Uterus (tissue), 4 donors: ENCODE results near the gene AKR7A2. TPM values are rescaled to one million over a fixed set of nuclear protein-coding genes. Genes with fewer than 3 reads are reported as not detected.
"Not testable (repeated sequence)": the region's sequence is repeated elsewhere in the genome, so short reads cannot be mapped to it uniquely, and the experiment has no call there.

Experiments
- DNase-seq, 2 donors: peaks; one replicate each; pipeline ENCODE4 v3.0.0-alpha.2; 2019 to 2020
- H3K27ac ChIP-seq, 2 donors: fragments of 200-600 bp; sonication (generic); 1 replicate in 1 of 2; 2 replicates in 1 of 2; pipeline ENCODE4 v1.5.1; 2016 to 2018
- H3K27me3 ChIP-seq, 2 donors: fragments of 200-600 bp; sonication (generic); one replicate each; pipeline ENCODE4 v1.5.1; 2018 to 2019; ENCODE audit warnings: control low read depth in 1 of 2
- H3K36me3 ChIP-seq, 2 donors: fragments of 200-600 bp; sonication (generic); one replicate each; pipeline ENCODE4 v1.5.1; 2019; ENCODE audit warnings: control low read depth in 1 of 2
- H3K4me1 ChIP-seq, 2 donors: fragments of 200-600 bp; sonication (generic); one replicate each; pipeline ENCODE4 v1.5.1; 2018 to 2019; ENCODE audit warnings: control low read depth in 1 of 2
- H3K4me3 ChIP-seq, 2 donors: fragments of 200-600 bp; sonication (generic); 1 replicate in 1 of 2; 2 replicates in 1 of 2; pipeline ENCODE4 v1.5.1; 2018 to 2019; ENCODE audit warnings: mild to moderate bottlenecking in 1 of 2
- H3K9me3 ChIP-seq, 2 donors: fragments of 200-600 bp; sonication (generic); one replicate each; pipeline ENCODE4 v1.5.1; 2019; ENCODE audit warnings: control low read depth in 1 of 2
- CTCF ChIP-seq, 4 experiments: fragments of 200-600 bp in 2 of 4; fragments of 450-650 bp in 2 of 4; sonication (generic) in 2 of 4; IDR thresholded peaks; one replicate each; pipeline ENCODE4 v1.5.1; 2016 to 2019; ENCODE audit warnings: antibody characterized with exemption in 4 of 4, mild to moderate bottlenecking in 2 of 4, moderate library complexity in 1 of 4
- POLR2A ChIP-seq, 2 donors: fragments of 450-650 bp; IDR thresholded peaks; one replicate each; pipeline ENCODE4 v1.6.1; 2016; ENCODE audit warnings: antibody characterized with exemption in 2 of 2, mild to moderate bottlenecking in 1 of 2, moderate library complexity in 1 of 2
- intact Hi-C: fragments of 100-400 bp; cut with DNase I; formaldehyde crosslinking; loops from one replicate; pipeline ENCODE4 v1.15.1; 2023; ENCODE audit warnings: low total_unique reads
- small RNA-seq: library from RNA; depleted of rRNA; stranded (forward); fragments of <200 nt; gene quantifications from one replicate; pipeline ENCODE3, GENCODE V24; 2016
- total RNA-seq, 4 donors: library from RNA; depleted of rRNA in 3 of 4; stranded (reverse); fragments of >200 nt in 3 of 4; gene quantifications; one replicate each; pipeline versions ENCODE4 v1.1.0 to v1.2.4, GENCODE V29; 2014 to 2023
- donor health status: DM: yes; HTN: yes; CAD: no.

The AKR7A2 gene
- total RNA-seq, 4 donors from 2014 or later, result 5.6 to 108 (median 33.6) TPM

- Histone ChIP-seq H3K27ac (no peak overlapping the region), H3K4me1 (peaks cover 0 to 12% of the 10 kb centered on the region in 2 donors), H3K27me3 (no peaks in the 10 kb centered on the region), H3K36me3 (no peaks in the 10 kb centered on the region), H3K9me3 (no peaks in the 10 kb centered on the region), H3K4me3 (no peak overlapping the region)
- intact Hi-C loops, result no loop called here
- no peak for DNase-seq
- TF ChIP-seq CTCF (IDR thresholded peaks at IDR 0.05) (no peak), POLR2A (IDR thresholded peaks at IDR 0.05) (no peak)
Measured at GRCh38 chr1:19257178-19257914, 54.6 kb downstream of the AKR7A2 start.

- peaks cover 0 to 12% of the 10 kb centered on the region in 2 donors for H3K4me1 ChIP-seq
- H3K36me3 ChIP-seq, H3K27me3 ChIP-seq, H3K4me3 ChIP-seq, intact Hi-C loops, DNase-seq, H3K9me3 ChIP-seq, H3K27ac ChIP-seq: not testable (repeated sequence)
Measured at GRCh38 chr1:19256301-19256700, 55.6 kb downstream of the AKR7A2 start.

GRCh38 chr1:19255288-19255687 is 56.7 kb downstream of the AKR7A2 start:
- no peaks in the 10 kb centered on the region for H3K27me3 ChIP-seq
- intact Hi-C loops, result no loop called here
- no peak overlapping the region for H3K4me3 ChIP-seq
- no peak overlapping the region for H3K27ac ChIP-seq
- H3K4me1 ChIP-seq, result peaks cover 0 to 12% of the 10 kb centered on the region in 2 donors
- no peak for TF ChIP-seq CTCF (IDR thresholded peaks at IDR 0.05)
- no peak for TF ChIP-seq POLR2A (IDR thresholded peaks at IDR 0.05)
- no peak for DNase-seq
- no peaks in the 10 kb centered on the region for H3K36me3 ChIP-seq
- no peaks in the 10 kb centered on the region for H3K9me3 ChIP-seq

GRCh38 chr1:19254416-19254815 is 57.5 kb downstream of the AKR7A2 start:
- no peaks in the 10 kb centered on the region for H3K9me3 ChIP-seq
- no peak for DNase-seq
- intact Hi-C loops, result no loop called here
- H3K27me3 ChIP-seq, result no peaks in the 10 kb centered on the region
- no peak for TF ChIP-seq CTCF (IDR thresholded peaks at IDR 0.05)
- TF ChIP-seq POLR2A (IDR thresholded peaks at IDR 0.05), result no peak
- H3K4me1 ChIP-seq, result peaks cover 0 to 12% of the 10 kb centered on the region in 2 donors
- no peak overlapping the region for H3K4me3 ChIP-seq
- no peaks in the 10 kb centered on the region for H3K36me3 ChIP-seq
- H3K27ac ChIP-seq, result no peak overlapping the region

Small RNAs within 50 kb of the gene (small RNA-seq; reads per million reads assigned to genes)
- not detected for gene RNU6-1099P

Other genes with a start within 250 kb of the AKR7A2 start
- 100 to 1,000 TPM in 3 of 4 donors, 10 to 100 TPM in 1; 50.0 to 161 (median 105) TPM for gene UBR4, start 101.9 kb downstream of the AKR7A2 start, total RNA-seq
- 10 to 100 TPM; 19.4 to 63.9 (median 41.3) TPM for gene EMC1, start 60.6 kb downstream of the AKR7A2 start, total RNA-seq
- gene MRTO4, start 60.3 kb downstream of the AKR7A2 start, total RNA-seq, result 10 to 100 TPM in 3 of 4 donors, 1 to 10 TPM in 1; 4.1 to 34.6 (median 15.9) TPM
- gene AKR7A3, start 23.4 kb downstream of the AKR7A2 start, total RNA-seq, result 1 to 10 TPM in 2 of 4 donors, not detected in 2; 1.2 to 4.3 TPM
- 10 to 100 TPM in 2 of 4 donors, 1 to 10 TPM in 1, under 1 TPM in 1; 0.88 to 18.1 (median 8.2) TPM for gene SLC66A1, start 182 bp upstream of the AKR7A2 start, total RNA-seq
- 100 to 1,000 TPM in 3 of 4 donors, 10 to 100 TPM in 1; 94.4 to 281 (median 141) TPM for gene CAPZB, start 173.4 kb upstream of the AKR7A2 start, total RNA-seq